SK-N-SH treated with all-trans-retinoic acid at 6 μM for 48 hours (cell line): Measurements from ENCODE around the gene CADM1.

ENCODE experiments used
- ATAC-seq: fragments of 200-7000 bp; cut with Tn5 transposase; 3 replicates; pipeline ENCODE4 v1.9.1; 2020; ENCODE audit warnings: mild to moderate bottlenecking, moderate library complexity
- ARNTL ChIP-seq: fragments of 450-650 bp; formaldehyde crosslinking; IDR thresholded peaks from 2 replicates; pipeline ENCODE4 v1.5.0; 2020; ENCODE audit warnings: low read depth, mild to moderate bottlenecking, moderate library complexity, borderline replicate concordance
- CREB5 ChIP-seq: fragments of 250-450 bp; sonication (Bioruptor Pico); IDR thresholded peaks from 2 replicates; pipeline ENCODE4 v1.5.1; 2020; ENCODE audit warnings: low read depth, mild to moderate bottlenecking, moderate library complexity
- CSDC2 ChIP-seq: fragments of 250-450 bp; sonication (Bioruptor Pico); IDR thresholded peaks from 2 replicates; pipeline ENCODE4 v1.5.0; 2020; ENCODE audit warnings: mild to moderate bottlenecking, moderate library complexity
- CSRNP3 ChIP-seq: fragments of 250-450 bp; sonication (Bioruptor Pico); IDR thresholded peaks from 2 replicates; pipeline ENCODE4 v1.5.1; 2021; ENCODE audit warnings: mild to moderate bottlenecking, moderate library complexity
- ESRRG ChIP-seq: fragments of 250-450 bp; sonication (Bioruptor Pico); IDR thresholded peaks from 2 replicates; pipeline ENCODE4 v1.6.1; 2021; ENCODE audit warnings: mild to moderate bottlenecking
- ISL1 ChIP-seq: fragments of 250-450 bp; sonication (Bioruptor Pico); IDR thresholded peaks from 2 replicates; pipeline ENCODE4 v2.1.2; 2022; ENCODE audit warnings: mild to moderate bottlenecking, moderate library complexity
- OSR1 ChIP-seq: fragments of 250-450 bp; sonication (Bioruptor Pico); IDR thresholded peaks from 2 replicates; pipeline ENCODE4 v1.8.0; 2022; ENCODE audit warnings: moderate library complexity, mild to moderate bottlenecking, inconsistent platforms
- PATZ1 ChIP-seq: fragments of 250-450 bp; sonication (Bioruptor Pico); IDR thresholded peaks from 2 replicates; pipeline ENCODE4 v1.8.0; 2020; ENCODE audit warnings: mild to moderate bottlenecking, moderate library complexity, borderline replicate concordance
- POU6F1 ChIP-seq: fragments of 250-450 bp; sonication (Bioruptor Pico); IDR thresholded peaks from 2 replicates; pipeline ENCODE4 v1.8.0; 2021; ENCODE audit warnings: low read depth, mild to moderate bottlenecking, moderate library complexity, borderline replicate concordance
- PPARA ChIP-seq: fragments of 250-450 bp; sonication (Bioruptor Pico); IDR thresholded peaks from 2 replicates; pipeline ENCODE4 v1.5.0; 2020; ENCODE audit warnings: mild to moderate bottlenecking, borderline replicate concordance
- RARB ChIP-seq: fragments of 250-450 bp; sonication (Bioruptor Pico); IDR thresholded peaks from 2 replicates; pipeline ENCODE4 v1.8.0; 2021; ENCODE audit warnings: mild to moderate bottlenecking, moderate library complexity
- SNAI2 ChIP-seq: fragments of 250-450 bp; sonication (Bioruptor Pico); IDR thresholded peaks from 2 replicates; pipeline ENCODE4 v1.5.0; 2020; ENCODE audit warnings: mild to moderate bottlenecking, moderate library complexity
- TCF4 ChIP-seq: fragments of 250-450 bp; sonication (Bioruptor Pico); IDR thresholded peaks from 2 replicates; pipeline ENCODE4 v1.8.0; 2021; ENCODE audit warnings: mild to moderate bottlenecking, moderate library complexity, borderline replicate concordance
- TOX ChIP-seq: fragments of 250-450 bp; sonication (Bioruptor Pico); IDR thresholded peaks from 2 replicates; pipeline ENCODE4 v1.8.0; 2021; ENCODE audit warnings: mild to moderate bottlenecking, moderate library complexity, borderline replicate concordance
- TSHZ2 ChIP-seq: fragments of 250-450 bp; sonication (Bioruptor Pico); IDR thresholded peaks from 2 replicates; pipeline ENCODE4 v1.5.0; 2020; ENCODE audit warnings: mild to moderate bottlenecking, moderate library complexity
- ZC3H10 ChIP-seq: fragments of 250-450 bp; sonication (Bioruptor Pico); IDR thresholded peaks from 2 replicates; pipeline ENCODE4 v1.5.1; 2021; ENCODE audit warnings: mild to moderate bottlenecking, moderate library complexity
- ZFP3 ChIP-seq: fragments of 250-450 bp; sonication (Bioruptor Pico); IDR thresholded peaks from 2 replicates; pipeline ENCODE4 v1.5.0; 2020; ENCODE audit warnings: mild to moderate bottlenecking, moderate library complexity
- ZFP30 ChIP-seq: fragments of 450-650 bp; formaldehyde crosslinking; IDR thresholded peaks from 2 replicates; pipeline ENCODE4 v1.5.0; 2022; ENCODE audit warnings: mild to moderate bottlenecking, moderate library complexity
- ZNF565 ChIP-seq: fragments of 450-650 bp; formaldehyde crosslinking; conservative IDR thresholded peaks from 2 replicates; pipeline ENCODE4 v1.5.0; 2020; ENCODE audit warnings: low read depth, mild to moderate bottlenecking, moderate library complexity
- ZNF70 ChIP-seq: fragments of 450-650 bp; formaldehyde crosslinking; IDR thresholded peaks from 2 replicates; pipeline ENCODE4 v1.5.0; 2020; ENCODE audit warnings: mild to moderate bottlenecking, moderate library complexity
- ZNF8 ChIP-seq: fragments of 450-650 bp; formaldehyde crosslinking; IDR thresholded peaks from 2 replicates; pipeline ENCODE4 v1.5.0; 2020; ENCODE audit warnings: mild to moderate bottlenecking, moderate library complexity

The CADM1 gene

GRCh38 chr11:115146425-115146824, 357.8 kb downstream of the CADM1 start:
- no peak for ATAC-seq
- TF ChIP-seq POU6F1 (CRISPR knock-in tag), result no peak
- TF ChIP-seq OSR1, result no peak
- TF ChIP-seq ISL1 (CRISPR knock-in tag), result no peak
- no peak for TF ChIP-seq ZC3H10
- TF ChIP-seq ESRRG (CRISPR knock-in tag), result no peak
- no peak for TF ChIP-seq ZFP3 (CRISPR knock-in tag)
- TF ChIP-seq RARB (CRISPR knock-in tag), result no peak
- TF ChIP-seq TOX (CRISPR knock-in tag), result no peak
- no peak for TF ChIP-seq CSRNP3 (CRISPR knock-in tag)
- TF ChIP-seq ZFP30, result no peak
- TF ChIP-seq CREB5 (CRISPR knock-in tag), result no peak
- TF ChIP-seq CSDC2, result no peak
- no peak for TF ChIP-seq PATZ1 (CRISPR knock-in tag)
- TF ChIP-seq TCF4 (CRISPR knock-in tag), result no peak
- no peak for TF ChIP-seq SNAI2
- TF ChIP-seq, all 23 proteins: peak for 0

- TF ChIP-seq PATZ1 (CRISPR knock-in tag), result no peak
- ATAC-seq, result no peak
These were observed 358.9 kb downstream of the CADM1 start for GRCh38 chr11:115145324-115145723.

GRCh38 chr11:115144914-115145313, 359.3 kb downstream of the CADM1 start:
- TF ChIP-seq ZFP3 (CRISPR knock-in tag), result no peak
- TF ChIP-seq ZNF70 (CRISPR knock-in tag), result no peak
- no peak for TF ChIP-seq ZFP30
- no peak for TF ChIP-seq ZNF8 (CRISPR knock-in tag)
- no peak for TF ChIP-seq ZNF565
- TF ChIP-seq RARB (CRISPR knock-in tag), result no peak
- TF ChIP-seq TCF4 (CRISPR knock-in tag), result no peak
- TF ChIP-seq ARNTL (CRISPR knock-in tag), result no peak
- TF ChIP-seq TOX (CRISPR knock-in tag), result no peak
- no peak for TF ChIP-seq CSRNP3 (CRISPR knock-in tag)
- no peak for TF ChIP-seq PPARA (CRISPR knock-in tag)
- TF ChIP-seq TSHZ2 (CRISPR knock-in tag), result no peak
- TF ChIP-seq, all 23 proteins: peak for 0

More at GRCh38 chr11:115144914-115145313, 359.3 kb downstream of the CADM1 start:
- no peak for ATAC-seq
